ENCODE results near the gene SNX20. TPM values are rescaled to one million over a fixed set of nuclear protein-coding genes. Genes with fewer than 3 reads are reported as not detected.

SNX20 gene
- total RNA-seq, 2 experiments from 2014 or later, result 55.4 to 56.9 TPM

GRCh38 chr16:50677351-50677750 lies 3.8 kb downstream of the SNX20 start:
- peaks cover 16% of the 10 kb centered on the region for H3K9me3 Mint-ChIP-seq
- H3K4me1 Mint-ChIP-seq (ENCODE audit: low read depth), result peaks cover 56% of the 10 kb centered on the region
- H3K36me3 Mint-ChIP-seq, result peaks cover 69% of the 10 kb centered on the region
- H3K27me3 Mint-ChIP-seq, result no peaks in the 10 kb centered on the region
- CTCF ChIA-PET, result interaction anchor here (0.6 to 20.1 kb wide), 12 partner anchors 10 to 466 kb away, joined by 3 to 430 read pairs (median 4); partner anchors contain the start of gene CYLD
- DNase-seq, result no peak
- POLR2A ChIA-PET, result interaction anchor here (2.6 to 9.6 kb wide), 2 partner anchors 10 to 20 kb away, joined by 14 to 123 read pairs; partner anchors contain the start of gene NOD2
- intact Hi-C loops (cut with micrococcal nuclease), result loop anchor here (1.0 kb wide), 1 partner anchor 70 kb away; no protein-coding TSS in a partner anchor
- peak overlapping the region; percentile 91 for H3K27ac Mint-ChIP-seq
- H3K4me3 Mint-ChIP-seq, result peak overlapping the region; percentile 20

GRCh38 chr16:50676684-50677225 lies 4.4 kb downstream of the SNX20 start:
- H3K27ac Mint-ChIP-seq, result peak overlapping the region; percentile 91
- H3K4me3 Mint-ChIP-seq, result no peak overlapping the region
- ChIA-PET POLR2A (interaction anchor here (2.6 to 9.6 kb wide), 2 partner anchors 9 to 20 kb away, joined by 14 to 123 read pairs; partner anchors contain the start of gene NOD2), CTCF (interaction anchor here (0.6 to 20.1 kb wide), 11 partner anchors 10 to 465 kb away, joined by 3 to 430 read pairs (median 5); partner anchors contain the start of gene CYLD)
- peaks cover 75% of the 10 kb centered on the region for H3K36me3 Mint-ChIP-seq
- peaks cover 51% of the 10 kb centered on the region for H3K4me1 Mint-ChIP-seq (ENCODE audit: low read depth)
- no peak for DNase-seq
- peaks cover 22% of the 10 kb centered on the region for H3K9me3 Mint-ChIP-seq
- no peaks in the 10 kb centered on the region for H3K27me3 Mint-ChIP-seq
- intact Hi-C loops (cut with micrococcal nuclease), result loop anchor here (1.0 kb wide), 1 partner anchor 71 kb away; no protein-coding TSS in a partner anchor

GRCh38 chr16:50675686-50676610 lies 5.2 kb downstream of the SNX20 start:
- Mint-ChIP-seq H3K27ac (peak overlapping the region; percentile 38), H3K27me3 (no peaks in the 10 kb centered on the region), H3K9me3 (peaks cover 27% of the 10 kb centered on the region), H3K4me1 (ENCODE audit: low read depth) (peaks cover 52% of the 10 kb centered on the region), H3K4me3 (no peak overlapping the region), H3K36me3 (peaks cover 83% of the 10 kb centered on the region)
- intact Hi-C loops (cut with micrococcal nuclease), result no loop called here
- DNase-seq, result no peak
- ChIA-PET POLR2A (interaction anchor here (1.1 kb wide), 1 partner anchor 11 kb away, joined by 3 read pairs; no protein-coding TSS in a partner anchor), CTCF (interaction anchor here (0.9 to 20.1 kb wide), 8 partner anchors 9 to 349 kb away, joined by 3 to 430 read pairs (median 16); partner anchors contain the start of gene CYLD)

GRCh38 chr16:50674831-50675230 lies 6.3 kb downstream of the SNX20 start:
- Mint-ChIP-seq H3K4me1 (ENCODE audit: low read depth) (peaks cover 50% of the 10 kb centered on the region), H3K27ac (no peak overlapping the region), H3K27me3 (no peaks in the 10 kb centered on the region), H3K36me3 (peaks cover 81% of the 10 kb centered on the region), H3K9me3 (peaks cover 27% of the 10 kb centered on the region), H3K4me3 (no peak overlapping the region)
- intact Hi-C loops (cut with micrococcal nuclease), result no loop called here
- no peak for DNase-seq
- ChIA-PET CTCF (interaction anchor here (0.7 to 20.1 kb wide), 8 partner anchors 9 to 348 kb away, joined by 3 to 430 read pairs (median 4); partner anchors contain the start of gene CYLD), POLR2A (interaction anchor here (1.1 to 1.4 kb wide), 3 partner anchors 12 to 70 kb away, joined by 3 to 4 read pairs (median 3); no protein-coding TSS in a partner anchor)

GRCh38 chr16:50673496-50674275 lies 7.4 kb downstream of the SNX20 start:
- H3K36me3 Mint-ChIP-seq, result peaks cover 70% of the 10 kb centered on the region
- intact Hi-C loops (cut with micrococcal nuclease), result no loop called here
- ChIA-PET CTCF (interaction anchor here (1.5 to 20.1 kb wide), 5 partner anchors 11 to 130 kb away, joined by 4 to 430 read pairs (median 13); no protein-coding TSS in a partner anchor), POLR2A (interaction anchor here (1.1 to 1.4 kb wide), 4 partner anchors 23 to 71 kb away, joined by 3 to 4 read pairs (median 3); no protein-coding TSS in a partner anchor)
- no peak for DNase-seq
- H3K9me3 Mint-ChIP-seq, result peaks cover 27% of the 10 kb centered on the region
- H3K4me3 Mint-ChIP-seq, result no peak overlapping the region
- H3K4me1 Mint-ChIP-seq (ENCODE audit: low read depth), result peaks cover 44% of the 10 kb centered on the region
- H3K27ac Mint-ChIP-seq, result no peak overlapping the region
- no peaks in the 10 kb centered on the region for H3K27me3 Mint-ChIP-seq

- no peak overlapping the region for H3K4me3 Mint-ChIP-seq
- intact Hi-C loops (cut with micrococcal nuclease), result loop anchor here (1.0 kb wide), 2 partner anchors 76 to 135 kb away; no protein-coding TSS in a partner anchor
- POLR2A ChIA-PET, result interaction anchor here (1.3 kb wide), 1 partner anchor 75 kb away, joined by 3 read pairs; no protein-coding TSS in a partner anchor
- CTCF ChIA-PET, result interaction anchor here (0.6 to 20.1 kb wide), 34 partner anchors 8 to 574 kb away, joined by 3 to 430 read pairs (median 4); partner anchors contain the start of genes CYLD and SNX20
- H3K36me3 Mint-ChIP-seq, result peaks cover 55% of the 10 kb centered on the region
- DNase-seq, result peak; percentile 79
- peak overlapping the region; percentile 28 for H3K27ac Mint-ChIP-seq
- H3K4me1 Mint-ChIP-seq (ENCODE audit: low read depth), result peaks cover 43% of the 10 kb centered on the region
- peaks cover 27% of the 10 kb centered on the region for H3K9me3 Mint-ChIP-seq
- H3K27me3 Mint-ChIP-seq, result no peaks in the 10 kb centered on the region
These were observed 9.4 kb downstream of the SNX20 start for GRCh38 chr16:50671644-50672260.

- Mint-ChIP-seq H3K4me3 (no peak overlapping the region), H3K27ac (peak overlapping the region; percentile 54), H3K36me3 (peaks cover 42% of the 10 kb centered on the region), H3K27me3 (no peaks in the 10 kb centered on the region), H3K4me1 (ENCODE audit: low read depth) (peaks cover 42% of the 10 kb centered on the region), H3K9me3 (peaks cover 27% of the 10 kb centered on the region)
- POLR2A ChIA-PET, result interaction anchor here (0.9 to 1.4 kb wide), 2 partner anchors 11 to 76 kb away, joined by 3 to 5 read pairs; partner anchors contain the start of gene SNX20
- intact Hi-C loops (cut with micrococcal nuclease), result no loop called here
- no peak for DNase-seq
- CTCF ChIA-PET, result interaction anchor here (0.5 to 20.1 kb wide), 13 partner anchors 14 to 457 kb away, joined by 3 to 430 read pairs (median 12); no protein-coding TSS in a partner anchor
These were observed 10.6 kb downstream of the SNX20 start for GRCh38 chr16:50670476-50670875.

GRCh38 chr16:50669741-50670140 lies 11.4 kb downstream of the SNX20 start:
- Mint-ChIP-seq H3K9me3 (peaks cover 27% of the 10 kb centered on the region), H3K27ac (no peak overlapping the region), H3K4me3 (no peak overlapping the region), H3K4me1 (ENCODE audit: low read depth) (peaks cover 45% of the 10 kb centered on the region), H3K36me3 (peaks cover 36% of the 10 kb centered on the region), H3K27me3 (no peaks in the 10 kb centered on the region)
- ChIA-PET POLR2A (interaction anchor here (0.9 to 4.0 kb wide), 3 partner anchors 12 to 77 kb away, joined by 3 to 17 read pairs (median 5); partner anchors contain the start of gene SNX20), CTCF (interaction anchor here (0.5 to 20.1 kb wide), 8 partner anchors 9 to 456 kb away, joined by 3 to 430 read pairs (median 33); partner anchors contain the start of gene SNX20)
- intact Hi-C loops (cut with micrococcal nuclease), result loop anchor here (5.0 kb wide), 5 partner anchors 122 to 457 kb away; partner anchors contain the start of genes ADCY7, BRD7 and NKD1
- no peak for DNase-seq

GRCh38 chr16:50668368-50669008 lies 12.6 kb downstream of the SNX20 start:
- Mint-ChIP-seq H3K27ac (peak overlapping the region; percentile 73), H3K4me3 (no peak overlapping the region), H3K27me3 (no peaks in the 10 kb centered on the region), H3K4me1 (ENCODE audit: low read depth) (peaks cover 48% of the 10 kb centered on the region), H3K36me3 (peaks cover 25% of the 10 kb centered on the region), H3K9me3 (peaks cover 21% of the 10 kb centered on the region)
- ChIA-PET POLR2A (interaction anchor here (0.8 to 4.0 kb wide), 8 partner anchors 10 to 89 kb away, joined by 3 to 17 read pairs (median 5); partner anchors contain the start of genes CYLD and SNX20), CTCF (interaction anchor here (0.7 to 20.1 kb wide), 22 partner anchors 11 to 643 kb away, joined by 3 to 430 read pairs (median 8); partner anchors contain the start of genes BRD7, CNEP1R1, CYLD and SNX20)
- intact Hi-C loops (cut with micrococcal nuclease), result loop anchor here (5.0 kb wide), 5 partner anchors 121 to 456 kb away; partner anchors contain the start of genes ADCY7, BRD7 and NKD1
- DNase-seq, result no peak

Measured in activated CD4-positive, alpha-beta memory T cell treated with anti-CD3 and anti-CD28 coated beads for 36 hours (primary cell).